K562 (cell line): ENCODE measurements around the gene C1QTNF9B.
"Not testable (repeated sequence)": the region's sequence is repeated elsewhere in the genome, so short reads cannot be mapped to it uniquely, and the experiment has no call there.

ENCODE experiments used
- HSF4 ChIP-seq: fragments of 250-450 bp; sonication (Bioruptor Pico); IDR thresholded peaks from 2 replicates; pipeline ENCODE4 v2.1.2; 2022; ENCODE audit warnings: mild to moderate bottlenecking, moderate library complexity, borderline replicate concordance
- NFYB ChIP-seq: IDR thresholded peaks from 2 replicates; pipeline ENCODE4 v1.6.1; 2011; ENCODE audit warnings: mild to moderate bottlenecking, moderate library complexity; ENCODE audit not compliant: insufficient read length; ENCODE audit errors: extremely low read depth
- POLR2AphosphoS5 ChIP-seq: IDR thresholded peaks from 2 replicates; pipeline ENCODE4 v1.6.1; 2011; ENCODE audit warnings: mild to moderate bottlenecking, low read depth, low read length, moderate library complexity; ENCODE audit not compliant: control insufficient read depth, insufficient read depth
- SP2 ChIP-seq: IDR thresholded peaks from 2 replicates; pipeline ENCODE4 v1.6.1; 2011; ENCODE audit warnings: mild to moderate bottlenecking, low read depth, low read length, moderate library complexity; ENCODE audit not compliant: poor library complexity, severe bottlenecking; ENCODE audit errors: extremely low read depth
- TAF1 ChIP-seq: IDR thresholded peaks from 2 replicates; pipeline ENCODE4 v1.6.1; 2011; ENCODE audit warnings: mild to moderate bottlenecking, low read length, moderate library complexity; ENCODE audit not compliant: insufficient read depth, control insufficient read depth, severe bottlenecking; ENCODE audit errors: extremely low read depth
- TF ChIP-seq, protein P1 (sequence below), 3 experiments: IDR thresholded peaks in 2 of 3; conservative IDR thresholded peaks in 1 of 3; 2 replicates each; pipeline ENCODE4 v1.5.1; 2011 to 2012; ENCODE audit warnings: low read length in 3 of 3, mild to moderate bottlenecking in 3 of 3, control low read depth in 2 of 3, improper control_type of control experiment in 1 of 3, inconsistent platforms in 1 of 3, low read depth in 1 of 3, mixed read lengths in 1 of 3, moderate library complexity in 1 of 3; ENCODE audit not compliant: insufficient read depth in 2 of 3
- TF ChIP-seq, protein P2 (sequence below): sonication (generic); formaldehyde crosslinking; IDR thresholded peaks from 2 replicates; pipeline ENCODE4 v1.8.0; 2022; ENCODE audit warnings: missing genetic modification reagents, mild to moderate bottlenecking, borderline replicate concordance
- TF ChIP-seq, protein P3 (sequence below): fragments of 450-650 bp; conservative IDR thresholded peaks from 2 replicates; pipeline ENCODE4 v1.6.1; 2016; ENCODE audit warnings: missing genetic modification characterization, low read depth, mild to moderate bottlenecking, missing compliant biosample characterization, moderate library complexity

DNA sequence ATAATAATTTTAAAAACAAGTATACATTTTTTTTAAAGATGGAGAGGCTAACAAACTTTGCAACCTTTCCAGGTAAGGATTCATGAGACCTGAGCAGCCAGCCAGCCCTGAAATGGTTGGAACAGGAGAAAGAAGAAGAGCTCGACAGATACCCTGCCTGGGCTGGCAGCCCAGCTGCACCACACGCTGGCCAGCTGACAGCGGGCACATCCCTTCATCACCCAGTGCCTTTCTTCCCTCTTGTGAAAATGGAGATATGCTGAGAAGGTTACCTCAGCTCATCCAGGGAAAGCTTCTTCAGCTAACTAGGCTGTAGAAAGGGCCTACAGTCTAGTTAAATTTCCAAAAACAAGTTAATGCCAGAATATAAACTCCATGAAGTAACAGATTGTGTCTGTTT lies 12.9 kb downstream of the C1QTNF9B start:
- TF ChIP-seq, protein P1, sequence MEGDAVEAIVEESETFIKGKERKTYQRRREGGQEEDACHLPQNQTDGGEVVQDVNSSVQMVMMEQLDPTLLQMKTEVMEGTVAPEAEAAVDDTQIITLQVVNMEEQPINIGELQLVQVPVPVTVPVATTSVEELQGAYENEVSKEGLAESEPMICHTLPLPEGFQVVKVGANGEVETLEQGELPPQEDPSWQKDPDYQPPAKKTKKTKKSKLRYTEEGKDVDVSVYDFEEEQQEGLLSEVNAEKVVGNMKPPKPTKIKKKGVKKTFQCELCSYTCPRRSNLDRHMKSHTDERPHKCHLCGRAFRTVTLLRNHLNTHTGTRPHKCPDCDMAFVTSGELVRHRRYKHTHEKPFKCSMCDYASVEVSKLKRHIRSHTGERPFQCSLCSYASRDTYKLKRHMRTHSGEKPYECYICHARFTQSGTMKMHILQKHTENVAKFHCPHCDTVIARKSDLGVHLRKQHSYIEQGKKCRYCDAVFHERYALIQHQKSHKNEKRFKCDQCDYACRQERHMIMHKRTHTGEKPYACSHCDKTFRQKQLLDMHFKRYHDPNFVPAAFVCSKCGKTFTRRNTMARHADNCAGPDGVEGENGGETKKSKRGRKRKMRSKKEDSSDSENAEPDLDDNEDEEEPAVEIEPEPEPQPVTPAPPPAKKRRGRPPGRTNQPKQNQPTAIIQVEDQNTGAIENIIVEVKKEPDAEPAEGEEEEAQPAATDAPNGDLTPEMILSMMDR (IDR thresholded peaks at IDR 0.05 in 2 of 3, conservative IDR thresholded peaks at IDR 0.05 in 1 of 3; ENCODE audit: insufficient read depth in 2 of 3, low read depth in 1 of 3, low read length in 3 of 3): not testable (repeated sequence)
- TF ChIP-seq, protein P2, sequence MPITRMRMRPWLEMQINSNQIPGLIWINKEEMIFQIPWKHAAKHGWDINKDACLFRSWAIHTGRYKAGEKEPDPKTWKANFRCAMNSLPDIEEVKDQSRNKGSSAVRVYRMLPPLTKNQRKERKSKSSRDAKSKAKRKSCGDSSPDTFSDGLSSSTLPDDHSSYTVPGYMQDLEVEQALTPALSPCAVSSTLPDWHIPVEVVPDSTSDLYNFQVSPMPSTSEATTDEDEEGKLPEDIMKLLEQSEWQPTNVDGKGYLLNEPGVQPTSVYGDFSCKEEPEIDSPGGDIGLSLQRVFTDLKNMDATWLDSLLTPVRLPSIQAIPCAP (CRISPR knock-in tag): not testable (repeated sequence)
- not testable (repeated sequence) for TF ChIP-seq SP2, TAF1, POLR2AphosphoS5, NFYB, HSF4
- TF ChIP-seq, protein P3, sequence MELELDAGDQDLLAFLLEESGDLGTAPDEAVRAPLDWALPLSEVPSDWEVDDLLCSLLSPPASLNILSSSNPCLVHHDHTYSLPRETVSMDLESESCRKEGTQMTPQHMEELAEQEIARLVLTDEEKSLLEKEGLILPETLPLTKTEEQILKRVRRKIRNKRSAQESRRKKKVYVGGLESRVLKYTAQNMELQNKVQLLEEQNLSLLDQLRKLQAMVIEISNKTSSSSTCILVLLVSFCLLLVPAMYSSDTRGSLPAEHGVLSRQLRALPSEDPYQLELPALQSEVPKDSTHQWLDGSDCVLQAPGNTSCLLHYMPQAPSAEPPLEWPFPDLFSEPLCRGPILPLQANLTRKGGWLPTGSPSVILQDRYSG (tag): not testable (repeated sequence)
